Measurements from ENCODE around the gene CACYBP. TPM values are rescaled to one million over a fixed set of nuclear protein-coding genes. Genes with fewer than 3 reads are reported as not detected.

Gene CACYBP
- total RNA-seq, 1 donor from 2014 or later, result 342 TPM

Other genes with a start within 250 kb of the CACYBP start
- 29.2 and 29.9 TPM in 2 replicates for gene MRPS14, start 23.5 kb downstream of the CACYBP start, total RNA-seq
- not detected in 2 replicates for gene TNN, start 67.9 kb downstream of the CACYBP start, total RNA-seq
- gene KIAA0040, start 192.8 kb downstream of the CACYBP start, total RNA-seq, result 43.8 and 45.6 TPM in 2 replicates

Measured in activated T-helper 1 cell treated with anti-CD3 and anti-CD28 coated beads, Interleukin-12 subunit alpha, Interleukin-12 subunit beta, Interleukin-2, Interleukin-4 antibody, amounts not matched to agents 30 ng/mL and 10 ng/mL and 1 ng/mL, durations not matched to agents 14 hours and 24 hours and 36 hours (primary cell).